ENCODE results near the gene SLC47A2. TPM values are rescaled to one million over a fixed set of nuclear protein-coding genes. Genes with fewer than 3 reads are reported as not detected.

SLC47A2 gene
- total RNA-seq, 1 experiment from 2014 or later, result not detected

GRCh38 chr17:19712436-19713004 is 3.9 kb downstream of the SLC47A2 start:
- ATAC-seq, result no peak
- no peaks in the 10 kb centered on the region for H3K4me1 ChIP-seq (ENCODE audit: control insufficient read depth, insufficient read depth, low read length)
- H3K9me3 ChIP-seq (ENCODE audit: control insufficient read depth, insufficient read depth, low read depth, low read length), result no peaks in the 10 kb centered on the region
- ChIA-PET POLR2A (no interaction called here), CTCF (no interaction called here)
- no peak for DNase-seq (ENCODE audit: low read depth, low spot score)
- H3K27ac ChIP-seq (ENCODE audit: low read length), result no peak overlapping the region
- BruUV-seq (replicated peaks), result no TSS peak
- no peak for TF ChIP-seq REST (IDR thresholded peaks at IDR 0.05; ENCODE audit: insufficient read depth in 1 of 2, low read depth in 2 of 2, low read length in 1 of 2)
- TF ChIP-seq SIN3A (IDR thresholded peaks at IDR 0.05; ENCODE audit: borderline replicate concordance, insufficient read depth, low read depth, low read length), result no peak
- no peak for TF ChIP-seq CTCF (IDR thresholded peaks at IDR 0.05)
- TF ChIP-seq TCF7L2 (IDR thresholded peaks at IDR 0.05; ENCODE audit: low read depth, low read length), result no peak
- no peak for TF ChIP-seq POLR2AphosphoS5 (IDR thresholded peaks at IDR 0.05; ENCODE audit: low read depth, low read length)
- H3K27me3 ChIP-seq (ENCODE audit: control insufficient read depth, insufficient read depth, low read length), result no peaks in the 10 kb centered on the region
- intact Hi-C loops (cut with micrococcal nuclease; ENCODE audit: unreplicated experiment) (no loop called here), in situ Hi-C loops (cut with HindIII; ENCODE audit: low pct_unique_long_range_greater_than_20kb, low sequenced_read_pairs) (no loop called here)
- H3K4me3 ChIP-seq (ENCODE audit: low read depth in 2 of 2, low read length in 2 of 2), result no peak overlapping the region
- H3K36me3 ChIP-seq (ENCODE audit: control insufficient read depth, insufficient read depth, low read length), result no peaks in the 10 kb centered on the region

GRCh38 chr17:19709841-19710240 is 6.5 kb downstream of the SLC47A2 start:
- in situ Hi-C loops (cut with HindIII; ENCODE audit: low pct_unique_long_range_greater_than_20kb, low sequenced_read_pairs), result no loop called here
- POLR2A ChIA-PET, result no interaction called here
- H3K9me3 ChIP-seq (ENCODE audit: control insufficient read depth, insufficient read depth, low read depth, low read length), result no peaks in the 10 kb centered on the region
- no peaks in the 10 kb centered on the region for H3K27me3 ChIP-seq (ENCODE audit: control insufficient read depth, insufficient read depth, low read length)
- no peak overlapping the region for H3K4me3 ChIP-seq (ENCODE audit: low read depth in 2 of 2, low read length in 2 of 2)
- DNase-seq (ENCODE audit: low read depth, low spot score), result no peak
- intact Hi-C loops (cut with micrococcal nuclease; ENCODE audit: unreplicated experiment), result no loop called here
- BruUV-seq (replicated peaks), result no TSS peak
- H3K27ac ChIP-seq (ENCODE audit: low read length), result no peak overlapping the region
- no peaks in the 10 kb centered on the region for H3K4me1 ChIP-seq (ENCODE audit: control insufficient read depth, insufficient read depth, low read length)
- TF ChIP-seq REST (IDR thresholded peaks at IDR 0.05; ENCODE audit: insufficient read depth in 1 of 2, low read depth in 2 of 2, low read length in 1 of 2) (no peak), CTCF (IDR thresholded peaks at IDR 0.05) (no peak), SIN3A (IDR thresholded peaks at IDR 0.05; ENCODE audit: borderline replicate concordance, insufficient read depth, low read depth, low read length) (no peak), POLR2AphosphoS5 (IDR thresholded peaks at IDR 0.05; ENCODE audit: low read depth, low read length) (no peak), TCF7L2 (IDR thresholded peaks at IDR 0.05; ENCODE audit: low read depth, low read length) (no peak)
- CTCF ChIA-PET, result no interaction called here
- H3K36me3 ChIP-seq (ENCODE audit: control insufficient read depth, insufficient read depth, low read length), result no peaks in the 10 kb centered on the region
- ATAC-seq, result no peak; the same call in 1 of the 2 replicates
